Kidney (tissue), 14 donors: ENCODE measurements around the gene PYDC2. TPM values are rescaled to one million over a fixed set of nuclear protein-coding genes. Genes with fewer than 3 reads are reported as not detected.

Source experiments
- DNase-seq, 5 donors: peaks; one replicate each; pipeline ENCODE4 v3.0.0-alpha.2; 2013 to 2020
- FAIRE-seq: peaks from 2 replicates; lab custom pipeline; 2012; peaks lifted over from hg19 to GRCh38; lab: Jason Lieb, UNC
- H3K27ac ChIP-seq, 2 donors: one replicate each; pipeline ENCODE4 v1.7.0; 2013; ENCODE audit warnings: low read depth in 2 of 2, low read length in 2 of 2, inconsistent platforms in 1 of 2
- H3K27me3 ChIP-seq: one replicate; pipeline ENCODE4 v1.7.1; 2013; ENCODE audit warnings: low read length, inconsistent platforms; ENCODE audit not compliant: control insufficient read depth, insufficient read depth
- H3K36me3 ChIP-seq, 3 donors: one replicate each; pipeline versions ENCODE4 v1.7.0 to v1.7.1; 2013; ENCODE audit warnings: low read length in 3 of 3, control low read depth in 1 of 3, inconsistent platforms in 1 of 3; ENCODE audit not compliant: insufficient read depth in 3 of 3, control insufficient read depth in 2 of 3
- H3K4me1 ChIP-seq, 3 donors: one replicate each; pipeline versions ENCODE4 v1.7.0 to v1.7.1; 2013; ENCODE audit warnings: low read length in 3 of 3, inconsistent platforms in 1 of 3, low read depth in 1 of 3; ENCODE audit not compliant: control insufficient read depth in 2 of 3, insufficient read depth in 2 of 3
- H3K4me3 ChIP-seq, 3 donors: one replicate each; pipeline versions ENCODE4 v1.7.0 to v1.8.1; 2013; ENCODE audit warnings: low read length in 3 of 3, control low read depth in 1 of 3, inconsistent platforms in 1 of 3
- H3K9ac ChIP-seq, 3 donors: one replicate each; pipeline versions ENCODE4 v1.7.0 to v1.7.1; 2013; ENCODE audit warnings: low read length in 3 of 3, control low read depth in 1 of 3, inconsistent platforms in 1 of 3
- H3K9me3 ChIP-seq, 3 donors: one replicate each; pipeline versions ENCODE4 v1.7.0 to v1.7.1; 2013; ENCODE audit warnings: low read length in 3 of 3, control low read depth in 1 of 3, inconsistent platforms in 1 of 3; ENCODE audit not compliant: control insufficient read depth in 2 of 3, insufficient read depth in 1 of 3
- intact Hi-C: fragments of 100-400 bp; cut with DNase I; formaldehyde crosslinking; loops from one replicate; pipeline ENCODE4 v1.11.1; 2022
- polyA plus RNA-seq: library from polyadenylated mRNA; stranded (reverse); fragments of 350-450 nt; fragmentation: Illumina TruSeq; extraction: RNeasy Lipid Tissue Mini Kit (QIAGEN cat#74804); gene quantifications from one replicate; pipeline ENCODE4 v1.2.3, GENCODE V29; 2014; ENCODE audit warnings: low read depth, low replicate concordance; ENCODE audit not compliant: insufficient read depth
- total RNA-seq: library from RNA; stranded (reverse); fragmentation: NEBNext Ultra II Directional; extraction: Animal tissue kit (Norgen Biotek cat#: 25700); gene quantifications from one replicate; pipeline ENCODE4 v1.2.1, GENCODE V29; 2021
- TF ChIP-seq, protein P1 (sequence below): IDR thresholded peaks from 3 replicates; pipeline ENCODE4 v1.5.1; 2012; ENCODE audit warnings: mild to moderate bottlenecking, moderate library complexity, borderline replicate concordance; ENCODE audit not compliant: insufficient read depth; ENCODE audit errors: extremely low read depth
- donor health status: control.
- donor health status: control.
- donor health status: control.
- donor health status: control.
- donor health status: control.
- donor health status: DM: yes; HTN: yes; CAD: no.
- donor health status: Normal renal cell carcinoma (clear cell type).

PYDC2 gene
- total and polyA plus RNA-seq, 2 donors from 2014 or later, result not detected

DNA sequence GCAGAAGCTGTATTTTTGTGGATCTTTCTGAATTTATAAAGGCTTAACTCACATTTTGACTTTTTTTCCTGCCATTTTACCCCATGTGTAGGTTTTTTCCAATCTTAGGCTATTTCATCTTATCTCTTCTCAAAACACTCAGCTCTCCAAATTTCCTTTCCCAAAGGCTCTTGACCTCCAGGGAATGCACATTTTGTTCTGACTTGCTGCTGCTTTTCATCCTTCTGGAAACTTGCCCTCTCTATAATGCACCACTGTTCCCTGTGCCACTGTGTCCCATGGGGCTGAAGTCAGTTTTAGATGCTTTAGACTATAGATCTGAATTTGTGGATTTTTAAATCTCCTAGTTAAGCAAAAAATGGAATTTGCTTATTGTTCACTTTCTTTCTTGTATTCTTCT lies 9.1 kb downstream of the PYDC2 start:
- no peak for FAIRE-seq
- TF ChIP-seq, protein P1, sequence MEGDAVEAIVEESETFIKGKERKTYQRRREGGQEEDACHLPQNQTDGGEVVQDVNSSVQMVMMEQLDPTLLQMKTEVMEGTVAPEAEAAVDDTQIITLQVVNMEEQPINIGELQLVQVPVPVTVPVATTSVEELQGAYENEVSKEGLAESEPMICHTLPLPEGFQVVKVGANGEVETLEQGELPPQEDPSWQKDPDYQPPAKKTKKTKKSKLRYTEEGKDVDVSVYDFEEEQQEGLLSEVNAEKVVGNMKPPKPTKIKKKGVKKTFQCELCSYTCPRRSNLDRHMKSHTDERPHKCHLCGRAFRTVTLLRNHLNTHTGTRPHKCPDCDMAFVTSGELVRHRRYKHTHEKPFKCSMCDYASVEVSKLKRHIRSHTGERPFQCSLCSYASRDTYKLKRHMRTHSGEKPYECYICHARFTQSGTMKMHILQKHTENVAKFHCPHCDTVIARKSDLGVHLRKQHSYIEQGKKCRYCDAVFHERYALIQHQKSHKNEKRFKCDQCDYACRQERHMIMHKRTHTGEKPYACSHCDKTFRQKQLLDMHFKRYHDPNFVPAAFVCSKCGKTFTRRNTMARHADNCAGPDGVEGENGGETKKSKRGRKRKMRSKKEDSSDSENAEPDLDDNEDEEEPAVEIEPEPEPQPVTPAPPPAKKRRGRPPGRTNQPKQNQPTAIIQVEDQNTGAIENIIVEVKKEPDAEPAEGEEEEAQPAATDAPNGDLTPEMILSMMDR, result no peak

DNA sequence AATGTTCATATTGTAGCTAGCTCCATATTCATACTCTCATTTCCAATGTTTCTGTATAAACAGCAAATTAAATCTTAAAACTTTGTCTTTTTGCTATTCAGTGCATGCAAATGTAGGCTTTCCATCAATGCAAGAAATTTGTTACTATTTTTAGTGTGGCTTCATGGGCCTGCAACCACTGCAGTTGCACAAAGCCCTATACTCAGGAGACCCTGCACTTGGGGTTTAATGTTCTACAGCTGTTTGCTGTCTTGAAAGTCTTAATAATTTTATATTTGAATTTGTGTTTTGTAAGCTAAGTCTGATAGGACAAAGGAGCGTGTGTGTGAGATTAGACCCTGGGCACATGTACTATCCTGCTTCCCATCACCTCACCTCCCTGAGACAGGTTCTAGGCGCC lies 9.6 kb downstream of the PYDC2 start:
- TF ChIP-seq, protein P1, result no peak
- intact Hi-C loops, result no loop called here
- H3K4me3 ChIP-seq, result no peak overlapping the region
- no peaks in the 10 kb centered on the region for H3K9me3 ChIP-seq
- no peak overlapping the region for H3K27ac ChIP-seq
- H3K36me3 ChIP-seq, result no peaks in the 10 kb centered on the region
- FAIRE-seq, result no peak
- H3K9ac ChIP-seq, result no peak overlapping the region
- DNase-seq, result peak in 1 of 5 donors; percentile 47
- H3K4me1 ChIP-seq, result no peaks in the 10 kb centered on the region
- no peaks in the 10 kb centered on the region for H3K27me3 ChIP-seq

More for the DNA sequence above, 9.1 kb downstream of the PYDC2 start:
- Histone ChIP-seq H3K9me3 (no peaks in the 10 kb centered on the region), H3K4me1 (no peaks in the 10 kb centered on the region), H3K4me3 (no peak overlapping the region), H3K36me3 (no peaks in the 10 kb centered on the region), H3K27me3 (no peaks in the 10 kb centered on the region), H3K9ac (no peak overlapping the region), H3K27ac (no peak overlapping the region)
- intact Hi-C loops, result no loop called here
- DNase-seq, result no peak

DNA sequence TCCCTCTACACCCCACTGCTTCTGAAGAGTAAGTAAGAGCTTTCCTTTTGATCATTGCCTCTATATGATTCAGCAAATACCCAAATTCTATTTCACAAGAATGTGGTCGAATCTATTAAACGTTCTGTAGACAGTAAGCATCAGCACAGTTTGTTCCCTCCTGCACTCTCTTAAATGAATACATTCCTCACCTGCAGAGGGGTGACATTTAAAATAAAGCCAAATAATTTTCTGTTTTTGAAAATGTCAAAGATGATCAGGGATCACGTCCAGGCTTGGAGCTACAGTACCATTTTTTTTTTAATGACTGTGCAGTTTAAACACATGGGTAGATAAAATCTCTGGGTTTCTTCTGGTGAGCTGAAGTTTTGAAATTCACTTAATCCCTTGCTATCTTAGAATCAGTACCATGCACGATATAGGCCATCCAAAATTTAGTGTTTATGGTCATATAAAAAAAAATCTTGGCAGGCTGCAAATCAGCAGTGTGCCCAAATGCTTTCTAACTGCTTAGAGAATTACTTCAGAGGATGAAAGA lies 12.8 kb downstream of the PYDC2 start:
- H3K9ac ChIP-seq, result no peak overlapping the region
- no peaks in the 10 kb centered on the region for H3K27me3 ChIP-seq
- H3K27ac ChIP-seq, result no peak overlapping the region
- H3K4me1 ChIP-seq, result no peaks in the 10 kb centered on the region
- H3K4me3 ChIP-seq, result no peak overlapping the region
- H3K9me3 ChIP-seq, result no peaks in the 10 kb centered on the region
- intact Hi-C loops, result no loop called here
- FAIRE-seq (no peak), DNase-seq (no peak)
- no peaks in the 10 kb centered on the region for H3K36me3 ChIP-seq
- TF ChIP-seq, protein P1, result no peak
